Embryonic facial prominence (tissue), 1 donor: Measurements from ENCODE around the gene RGS9.
"Not testable (repeated sequence)": the region's sequence is repeated elsewhere in the genome, so short reads cannot be mapped to it uniquely, and the experiment has no call there.

ENCODE experiments used
- DNase-seq: peaks from one replicate; pipeline ENCODE4 v3.0.0-alpha.2; 2016; ENCODE audit errors: extremely low spot score

The RGS9 gene

DNA sequence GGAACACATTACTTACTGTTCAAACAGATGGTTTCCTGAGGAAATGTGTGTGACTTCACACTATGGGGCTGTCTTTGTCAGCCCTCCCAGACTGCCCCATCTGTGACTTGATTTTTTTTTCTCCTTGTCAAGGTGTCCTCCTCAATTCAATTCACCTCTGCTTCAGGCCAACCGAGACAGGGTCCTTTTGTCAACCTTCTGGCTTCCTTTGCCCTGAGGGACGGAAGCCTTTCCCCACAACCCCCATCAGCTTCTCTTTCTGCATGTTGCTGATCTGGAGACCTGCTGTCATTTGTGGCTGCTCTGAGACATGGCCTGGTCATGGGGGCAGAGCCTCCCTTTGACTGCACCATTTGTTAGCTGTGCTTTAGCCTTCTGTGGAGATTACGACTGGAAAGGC, 21.3 kb upstream of the RGS9 start:
- no peak for DNase-seq

DNA sequence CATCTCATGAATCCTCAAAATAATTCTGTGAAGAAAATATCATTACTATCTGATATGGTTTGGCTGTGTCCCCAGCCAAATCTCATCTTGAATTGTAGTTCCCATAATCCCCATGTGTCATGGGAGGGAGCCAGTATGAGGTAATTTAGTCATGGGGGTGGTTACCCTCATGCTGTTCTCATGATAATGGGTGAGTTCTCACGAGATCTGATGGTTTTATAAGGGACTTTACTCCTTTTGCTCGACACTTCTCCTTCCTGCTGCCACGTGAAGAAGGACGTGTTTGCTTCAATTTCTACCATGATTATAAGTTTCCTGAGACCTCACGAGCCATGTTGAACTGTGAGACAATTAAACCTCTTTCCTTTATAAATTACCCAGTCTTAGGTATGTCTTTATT, 20.7 kb upstream of the RGS9 start:
- DNase-seq = not testable (repeated sequence)

DNA sequence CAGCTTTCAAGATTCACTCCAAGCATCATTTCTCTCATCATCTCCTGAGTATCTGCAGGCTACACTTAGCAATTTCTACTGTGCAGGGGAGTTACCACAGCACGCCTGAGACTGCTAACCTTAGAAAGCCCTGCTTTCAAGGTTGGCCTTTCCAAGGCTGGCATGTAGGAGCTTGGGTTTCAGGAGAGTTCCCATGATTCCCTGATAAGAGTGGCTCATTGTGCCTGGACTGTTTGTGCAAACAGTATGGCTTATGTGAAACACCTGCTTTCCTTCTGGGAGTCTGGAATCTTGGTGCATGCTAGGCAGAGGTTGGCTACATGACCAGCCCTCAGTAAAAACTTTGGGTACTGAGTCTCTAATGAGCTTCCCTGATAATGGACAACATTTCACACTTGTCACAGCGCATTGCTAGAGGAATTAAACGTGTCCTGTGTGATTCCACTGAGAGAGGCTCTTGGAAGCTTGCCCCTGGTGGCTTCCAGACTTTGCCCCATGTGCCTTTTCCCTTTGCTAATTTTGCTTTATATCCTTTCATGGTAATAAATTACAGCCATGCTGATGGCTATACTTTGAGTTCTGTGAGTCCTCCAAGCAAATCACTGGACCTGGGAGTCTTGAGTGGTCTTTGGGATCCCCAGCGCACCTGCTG, 19.7 kb upstream of the RGS9 start:
- DNase-seq = no peak

DNA sequence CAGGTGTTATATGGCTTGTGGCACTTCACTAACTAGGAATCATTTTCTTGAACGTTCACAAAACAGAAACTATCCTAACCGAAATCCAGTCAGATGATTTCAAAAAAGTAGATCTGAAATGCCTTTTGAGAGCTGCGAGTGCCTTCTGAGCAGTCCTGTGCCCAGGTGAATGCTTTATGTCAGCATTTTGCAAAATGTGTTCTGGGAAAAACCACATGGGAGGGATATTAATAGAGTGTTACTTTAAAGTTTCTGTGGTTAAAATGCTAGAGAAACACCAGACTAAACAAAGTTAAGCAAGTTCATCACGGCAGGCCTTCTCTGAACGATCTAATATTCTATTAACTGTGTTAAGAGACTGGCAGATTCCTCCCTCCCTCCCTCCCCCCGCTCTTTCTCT, 15.8 kb upstream of the RGS9 start:
- DNase-seq = no peak

DNA sequence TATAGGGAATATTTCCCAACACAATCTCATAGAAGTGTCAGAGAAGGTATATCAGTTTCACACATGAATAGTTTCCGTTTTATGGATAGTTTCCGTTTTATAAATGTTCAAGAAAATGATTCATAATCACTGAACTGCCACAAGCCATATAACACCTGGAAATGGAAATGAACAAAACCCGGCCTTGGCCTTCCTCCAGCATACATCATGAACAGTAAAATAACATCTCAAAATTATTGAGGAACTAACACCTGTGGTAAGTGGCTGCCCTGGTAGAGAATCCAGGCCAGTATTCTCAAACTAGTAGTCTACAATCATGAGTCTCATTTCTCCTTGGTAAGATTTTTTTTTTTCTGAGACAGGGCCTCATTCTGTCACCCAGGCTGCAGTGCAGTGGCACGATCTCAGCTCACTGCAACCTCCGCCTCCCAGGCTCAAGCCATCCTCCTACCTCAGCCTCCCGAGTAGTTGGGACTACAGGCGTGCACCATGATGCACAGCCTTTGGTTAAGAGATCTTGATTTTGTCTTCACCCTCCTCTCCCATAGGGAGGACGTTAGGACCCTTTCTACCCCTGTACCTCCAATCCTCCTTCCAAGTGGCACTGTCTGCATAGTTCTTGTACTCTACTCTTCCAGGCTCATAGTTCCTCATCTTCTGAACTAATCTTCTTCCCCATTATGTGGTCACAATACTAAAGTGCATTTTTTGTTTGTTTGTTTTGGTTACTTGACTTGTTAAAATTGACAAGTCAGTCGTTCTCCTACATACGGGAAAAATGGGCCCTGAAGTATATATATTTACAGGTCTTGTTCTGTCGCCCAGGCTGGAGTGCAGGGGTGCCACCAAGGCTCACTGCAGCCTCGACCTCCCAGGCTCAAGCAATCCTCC, 15.0 kb upstream of the RGS9 start:
- DNase-seq = no peak

DNA sequence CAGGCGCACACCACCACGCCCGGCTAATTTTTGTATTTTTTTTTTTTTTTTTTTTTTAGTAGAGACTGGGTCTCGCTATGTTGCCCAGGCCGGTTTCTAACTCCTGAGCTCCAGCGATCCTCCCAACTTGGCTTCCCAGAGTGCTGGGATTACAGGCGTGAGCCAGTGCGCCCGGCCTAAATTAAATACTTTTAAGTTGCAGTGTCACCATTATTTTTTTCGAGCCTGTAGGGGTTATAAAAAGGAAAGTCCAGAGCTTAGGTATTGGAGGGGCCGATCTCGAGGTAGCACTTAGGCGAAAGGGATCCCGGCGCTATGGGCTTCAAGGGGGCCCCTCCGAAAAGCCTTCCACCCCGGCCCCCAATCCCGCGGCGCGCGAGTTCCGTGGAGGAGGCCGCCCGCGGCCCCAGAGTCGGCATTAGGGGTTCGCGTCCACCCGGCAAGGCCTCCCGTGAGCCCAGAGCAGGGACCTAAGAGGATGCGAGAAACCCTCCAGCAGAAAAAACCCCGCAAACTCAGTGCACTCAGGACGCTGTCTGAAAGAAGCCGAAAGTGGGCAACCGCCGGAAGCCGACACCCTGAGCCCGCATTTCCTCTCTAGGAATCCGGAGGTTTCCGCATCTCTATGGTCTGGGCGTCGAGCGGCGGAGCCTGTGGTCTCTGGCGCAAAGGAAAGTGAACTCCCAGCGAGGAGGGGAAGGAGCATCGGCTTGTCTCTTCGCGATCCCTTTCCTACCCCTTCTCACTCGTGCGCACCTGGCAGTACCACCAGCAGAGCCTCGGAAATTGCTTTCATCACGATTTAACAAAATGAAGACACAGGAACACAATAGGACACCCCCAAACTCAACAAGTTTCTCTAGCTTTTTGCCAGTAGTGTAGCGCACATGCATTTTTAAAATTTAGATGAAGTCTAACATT, 14.1 kb upstream of the RGS9 start:
- DNase-seq = peak; percentile 43

DNA sequence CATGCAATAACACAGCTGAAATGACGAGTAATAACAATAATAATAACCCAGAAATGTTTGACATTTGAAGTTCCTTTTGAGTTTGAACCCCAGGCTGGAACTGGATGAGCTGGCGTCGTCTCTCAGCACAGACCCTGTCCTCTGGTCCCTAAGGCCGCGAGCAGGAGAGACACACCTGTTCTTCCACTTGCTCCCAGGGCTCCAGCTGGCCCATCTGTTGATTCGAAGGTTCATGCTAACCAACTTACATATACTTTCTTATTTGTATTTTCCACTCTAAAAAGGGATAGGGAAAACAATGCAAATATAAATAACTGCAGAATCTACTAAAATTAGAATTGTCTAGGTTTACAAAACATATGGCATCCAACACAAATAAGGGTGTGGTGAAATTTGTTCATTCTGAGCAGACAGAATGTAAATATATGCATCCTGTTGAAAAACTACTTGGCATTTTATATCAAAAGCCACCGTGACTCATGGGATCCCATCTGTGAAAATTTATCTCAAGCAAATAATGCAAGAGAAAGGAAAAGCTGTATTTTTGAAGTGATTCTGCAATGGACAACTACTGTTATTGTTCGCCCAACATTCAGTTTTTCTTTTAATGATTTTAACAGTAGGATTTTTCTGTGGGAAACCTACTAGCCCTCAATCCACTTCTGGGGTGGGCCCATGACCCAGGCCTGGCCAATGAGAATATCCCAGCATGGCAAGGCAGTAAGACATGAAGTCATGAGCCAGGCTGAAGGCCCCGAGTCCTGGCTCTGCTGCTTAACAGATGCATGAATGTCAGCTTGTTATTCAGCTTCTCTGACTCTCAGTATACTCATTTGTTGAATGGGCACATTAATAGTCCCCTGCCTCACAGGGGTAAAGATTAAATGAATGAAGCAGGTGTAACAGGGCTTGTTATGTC, 13.2 kb upstream of the RGS9 start:
- DNase-seq = no peak

DNA sequence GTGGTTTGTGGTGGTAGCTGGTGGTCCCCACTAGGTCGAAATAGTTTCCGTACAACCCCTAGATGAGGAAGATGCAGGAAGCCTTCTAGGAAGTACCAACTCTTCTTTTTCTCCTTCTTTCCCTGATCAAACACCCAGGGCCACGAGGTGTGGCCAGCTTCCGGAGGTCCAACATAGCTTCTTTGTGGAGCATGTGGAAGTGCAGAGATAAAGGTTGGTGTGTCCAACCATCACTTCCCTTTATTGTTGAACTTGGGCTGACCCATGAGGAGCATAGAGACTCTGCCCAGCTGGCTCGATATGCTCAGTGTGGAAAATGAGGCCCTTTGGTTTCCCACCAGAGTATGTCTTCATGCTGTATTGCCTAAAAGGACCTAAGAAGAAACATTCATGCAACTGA, 6.3 kb upstream of the RGS9 start:
- DNase-seq = no peak

DNA sequence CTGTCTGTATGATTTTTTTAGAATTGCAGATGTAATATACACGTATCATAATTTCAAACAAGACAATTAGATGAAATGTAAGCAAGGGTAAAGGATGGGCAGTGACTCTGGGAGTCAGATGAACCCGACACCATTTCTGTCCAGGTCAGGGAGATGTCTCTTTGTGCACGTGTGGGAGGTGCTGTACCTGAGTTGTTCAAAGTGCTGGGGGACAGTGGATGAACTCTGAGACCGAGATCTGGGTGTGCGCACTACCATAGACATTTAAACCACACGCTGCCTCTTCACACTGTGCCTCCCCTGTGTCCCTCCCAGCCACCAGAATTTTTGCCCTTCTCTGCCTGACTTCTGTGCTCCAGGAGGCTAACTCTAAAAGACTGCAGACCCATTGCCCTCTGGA, 5.9 kb upstream of the RGS9 start:
- no peak for DNase-seq

DNA sequence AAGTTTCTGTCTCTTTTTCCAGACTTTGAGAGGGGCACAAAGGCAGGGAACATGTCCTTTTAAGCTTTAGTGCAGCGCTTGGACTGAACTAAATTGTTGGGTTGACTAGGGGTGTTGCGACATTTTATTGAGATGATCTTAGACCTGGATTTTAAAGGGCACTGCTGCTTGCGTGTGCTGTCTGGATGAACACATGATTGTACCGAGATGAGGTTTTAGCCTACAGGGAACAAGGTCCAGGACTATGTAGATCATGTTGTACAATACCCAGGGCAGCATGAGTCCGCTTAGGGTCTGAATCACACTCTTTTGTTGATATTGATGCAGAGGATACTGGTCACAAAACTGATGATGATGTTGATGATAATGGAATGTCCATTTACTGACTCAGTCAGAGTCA, 5.2 kb upstream of the RGS9 start:
- DNase-seq = no peak

DNA sequence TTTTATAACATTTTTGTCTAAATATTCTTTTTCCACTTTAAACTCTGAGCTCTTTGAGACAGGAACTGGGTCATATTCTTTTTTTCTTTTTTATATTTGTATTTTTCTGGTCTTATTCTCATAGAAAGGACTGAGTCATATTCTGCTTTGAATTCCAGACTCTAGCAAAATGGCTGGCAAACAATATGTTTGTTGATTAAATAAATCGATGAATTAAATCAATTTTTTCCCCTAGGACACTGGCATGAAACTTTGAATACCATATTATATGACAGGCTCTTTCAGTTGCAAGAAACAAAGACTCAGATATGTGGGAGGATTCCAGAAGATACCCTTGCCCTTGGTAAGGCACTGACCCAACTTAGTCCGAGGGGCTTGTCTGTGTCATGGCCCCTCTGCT, 3.1 kb upstream of the RGS9 start:
- no peak for DNase-seq

DNA sequence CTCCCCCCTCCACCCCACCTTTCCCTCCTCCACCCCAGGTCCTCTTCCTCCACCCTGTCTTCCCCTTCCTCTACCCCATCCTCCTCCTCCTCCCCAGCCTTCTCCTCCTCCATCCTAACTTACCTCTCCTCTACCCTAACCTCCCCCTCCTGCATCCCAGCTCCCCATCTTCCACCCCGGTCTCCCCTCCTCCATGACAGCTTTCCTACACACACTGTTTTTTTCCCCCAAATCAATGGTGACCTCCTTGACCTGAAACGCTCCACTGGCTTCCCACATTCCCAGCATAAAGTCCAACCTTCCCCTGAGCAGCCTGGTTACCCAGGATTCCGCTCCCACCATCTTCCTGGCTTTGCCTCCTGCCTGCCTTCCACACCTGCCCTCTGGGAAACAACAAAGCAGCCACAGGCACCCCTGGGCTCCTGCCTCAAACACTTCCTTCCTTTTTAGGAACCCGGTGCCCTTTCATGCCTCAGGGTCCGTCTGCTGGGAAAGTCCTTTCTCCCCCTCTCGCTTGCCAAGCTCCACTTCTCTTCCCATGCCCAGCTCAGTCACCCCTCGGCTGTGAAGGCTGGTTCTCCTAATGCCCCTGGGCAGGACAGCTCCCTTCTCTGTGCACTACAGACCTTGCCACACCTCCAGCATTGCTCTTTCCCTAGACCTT, 2.1 kb downstream of the RGS9 start:
- no peak for DNase-seq

DNA sequence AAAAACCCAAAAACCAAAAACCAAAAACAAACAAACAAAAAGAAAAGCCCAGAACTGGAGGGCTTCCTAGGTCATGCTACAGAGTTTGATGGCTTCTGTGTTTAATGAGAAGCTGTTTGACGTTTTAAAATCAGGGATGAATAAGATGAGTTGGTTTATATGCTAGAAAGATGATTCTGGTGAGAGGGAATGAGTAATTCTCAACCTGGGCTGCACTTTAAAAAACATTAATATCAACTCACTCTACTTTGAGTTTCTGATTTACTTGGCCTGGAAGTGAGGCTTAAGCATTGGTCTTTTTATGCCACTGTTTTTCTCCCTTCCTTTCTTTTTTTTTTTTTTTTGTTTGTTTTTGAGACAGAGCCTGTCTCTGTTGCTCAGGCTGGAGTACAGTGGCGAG, 5.1 kb downstream of the RGS9 start:
- DNase-seq = no peak

DNA sequence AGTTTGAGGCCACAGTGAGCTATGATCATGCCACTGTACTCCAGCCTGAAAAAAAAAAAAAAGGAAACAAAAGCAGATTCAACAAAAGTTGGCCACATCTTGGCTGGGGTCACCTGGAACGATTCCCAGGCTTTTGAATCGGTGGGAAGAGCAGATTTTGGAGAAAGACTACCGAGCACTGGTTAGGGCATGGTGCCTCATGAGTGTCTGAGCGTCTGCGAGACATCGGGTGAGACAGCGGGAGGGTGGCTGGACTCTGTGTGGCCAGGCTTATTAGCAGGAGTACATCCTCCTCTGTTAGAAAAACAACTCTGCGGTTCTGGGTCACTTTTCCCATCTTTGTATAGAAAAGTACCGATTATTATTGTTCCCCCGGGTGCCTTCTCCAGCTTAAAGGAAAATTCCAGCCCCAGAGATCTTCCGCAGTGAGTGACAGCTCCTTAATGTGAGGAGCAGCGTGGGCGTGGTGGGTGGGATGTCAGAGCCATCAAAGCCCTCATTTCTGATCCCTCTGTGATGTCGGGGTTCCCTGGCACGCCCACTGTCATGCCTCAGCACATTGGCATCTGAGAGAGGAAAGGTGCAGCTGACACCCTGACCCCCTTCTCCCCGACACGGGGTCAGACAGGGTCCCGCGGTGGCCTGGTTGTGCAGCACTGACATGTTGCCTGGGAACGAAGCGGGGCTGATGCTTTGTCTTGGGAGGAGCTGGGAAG, 6.9 kb downstream of the RGS9 start:
- DNase-seq = no peak

DNA sequence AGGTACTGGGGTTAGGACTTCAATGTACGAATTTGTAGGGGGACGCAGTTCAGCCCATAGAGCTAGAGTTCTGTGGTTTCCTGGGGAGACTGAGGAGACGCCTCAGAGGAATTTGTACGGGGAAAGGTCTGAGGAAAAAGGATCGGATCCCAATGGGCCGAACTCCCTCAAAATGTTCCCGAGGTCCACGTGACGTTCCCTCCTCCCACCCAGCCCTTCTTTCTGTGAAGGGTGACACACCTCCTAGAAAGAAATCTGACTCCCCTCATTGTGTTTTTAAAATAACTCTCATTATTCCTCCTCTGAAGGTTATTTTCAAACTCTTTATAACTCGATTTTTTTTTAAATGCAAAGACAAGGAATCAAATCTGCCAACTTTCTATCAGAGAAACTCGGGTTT, 8.6 kb downstream of the RGS9 start:
- no peak for DNase-seq

DNA sequence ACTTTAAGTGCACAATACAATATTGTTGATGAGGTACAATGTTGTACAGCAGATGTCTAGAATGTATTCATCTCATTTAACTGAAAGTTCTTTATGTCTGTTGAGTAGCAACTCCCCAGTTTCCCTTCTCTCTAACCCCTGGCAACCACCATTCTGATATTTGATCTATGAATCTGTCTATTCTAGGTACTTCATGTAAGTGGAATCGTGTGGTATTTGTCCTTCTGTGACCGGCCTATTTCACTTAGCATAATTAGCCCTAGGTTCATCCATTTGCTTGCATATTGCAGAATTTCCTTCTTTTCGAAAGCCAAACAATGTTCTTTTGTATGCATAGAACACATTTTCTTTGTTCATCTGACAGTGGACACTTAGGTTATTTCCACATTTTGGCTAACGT, 10.8 kb downstream of the RGS9 start:
- no peak for DNase-seq

DNA sequence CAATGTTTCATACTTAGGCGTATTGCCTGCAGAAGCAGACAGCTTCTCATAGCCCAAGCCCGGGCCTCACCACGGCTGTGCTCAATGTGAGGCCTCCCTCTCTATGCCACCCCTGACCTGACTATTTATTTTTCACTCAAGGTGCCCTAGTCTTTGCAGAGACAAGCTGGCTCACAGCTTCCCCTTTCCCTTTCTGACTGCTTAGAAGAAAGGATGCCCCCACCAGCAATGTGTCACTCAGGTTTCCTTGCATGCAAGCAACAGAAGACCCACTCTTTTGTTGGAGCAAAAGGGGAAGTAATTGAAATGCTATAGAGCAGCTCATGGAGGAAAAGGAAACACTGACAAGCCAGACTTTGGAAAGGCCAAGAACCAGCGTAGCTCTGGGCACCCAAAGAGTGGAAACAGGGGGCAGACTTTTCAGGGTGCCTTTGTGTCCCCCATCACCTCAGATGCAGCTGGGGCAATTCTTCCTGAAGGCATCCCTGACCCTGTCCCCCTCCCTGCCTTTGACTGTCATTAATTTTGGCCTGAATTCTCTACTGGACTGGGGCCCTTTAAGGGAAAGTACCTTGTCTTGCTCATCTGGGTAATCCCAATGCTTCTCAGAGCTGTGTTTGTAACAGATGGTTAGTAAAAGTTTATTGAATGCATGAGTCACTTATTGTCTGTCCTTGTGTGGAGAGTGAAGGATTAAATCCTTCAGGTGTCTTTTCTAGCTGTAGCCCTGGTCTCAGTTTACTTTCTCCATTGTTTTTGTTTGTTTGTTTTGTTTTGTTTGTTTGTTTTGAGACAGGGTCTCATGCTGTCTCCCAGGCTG, 17.8 kb downstream of the RGS9 start:
- DNase-seq = no peak

DNA sequence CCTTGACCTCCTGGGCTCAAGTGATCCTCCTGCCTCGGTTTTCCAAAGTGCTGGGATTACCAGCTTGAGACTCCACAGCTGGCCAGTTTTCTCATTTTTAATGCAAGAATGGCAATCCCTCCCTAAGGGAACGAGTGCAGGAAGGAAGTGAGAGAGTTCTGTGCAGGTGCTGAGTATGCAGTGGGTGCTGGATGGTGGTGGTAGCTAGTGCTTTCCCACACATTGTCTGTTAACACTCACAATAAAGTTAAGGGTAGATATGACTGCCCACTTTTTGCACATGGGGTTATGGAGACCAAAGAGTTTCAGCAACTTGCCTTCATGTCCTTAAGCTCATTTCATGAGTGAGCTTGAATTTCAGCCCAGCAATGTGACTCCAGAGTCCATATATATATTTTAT, 18.5 kb downstream of the RGS9 start:
- no peak for DNase-seq

DNA sequence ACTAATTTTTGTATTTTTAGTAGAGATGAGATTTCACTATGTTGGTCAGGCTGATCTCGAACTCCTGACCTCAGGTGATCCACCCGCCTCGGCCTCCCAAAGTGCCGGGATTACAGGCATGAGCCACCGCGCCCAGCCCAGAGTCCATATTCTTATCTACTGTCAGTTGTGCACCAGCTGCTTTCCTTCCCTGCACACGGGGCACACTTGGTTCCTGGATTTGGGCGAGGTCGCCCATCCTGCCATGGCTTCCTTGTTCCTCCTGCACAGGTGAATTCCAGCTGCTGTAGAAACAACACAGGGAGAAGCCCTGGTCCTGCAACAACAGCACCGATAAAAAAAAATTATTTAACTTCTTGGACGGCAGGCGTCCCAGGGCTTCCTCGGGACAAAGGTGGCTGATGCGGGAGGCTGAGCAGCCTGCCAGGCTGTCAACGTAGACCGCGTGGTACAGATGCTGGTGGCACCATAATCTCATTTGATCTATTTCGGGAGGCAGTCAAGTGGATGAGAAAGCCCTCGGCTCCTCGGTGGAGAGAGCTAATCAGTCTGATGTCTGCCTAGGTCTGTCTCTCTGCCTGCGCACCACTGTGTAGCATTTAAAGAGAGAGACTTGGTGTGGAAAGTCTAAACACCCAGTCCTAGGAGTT, 19.1 kb downstream of the RGS9 start:
- DNase-seq = no peak
